ENCODE measurements around the gene ARL6IP4.

GRCh38 chr12:122944605-122945592 lies 35.6 kb upstream of the ARL6IP4 start:
- TF ChIP-seq CTCF (conservative IDR thresholded peaks at IDR 0.05; ENCODE audit: low read depth, low read length) (no peak), EZH2 (IDR thresholded peaks at IDR 0.05; ENCODE audit: borderline replicate concordance, low read depth, low read length, poor library complexity, severe bottlenecking) (no peak)

All from A673 (cell line).